Hematopoietic multipotent progenitor cell (in vitro differentiated cells): Measurements from ENCODE around the gene PWP1. TPM values are rescaled to one million over a fixed set of nuclear protein-coding genes. Genes with fewer than 3 reads are reported as not detected.

Experiments
- DNase-seq, 3 donors: peaks; one replicate each; pipeline ENCODE4 v3.0.0-alpha.2; 2011 to 2015; ENCODE audit warnings: low read depth in 2 of 3, low spot score in 2 of 3
- total RNA-seq: library from RNA; depleted of rRNA; stranded (reverse); fragments of >200 nt; gene quantifications from one replicate; pipeline ENCODE4 v1.2.3, GENCODE V29; 2012

Gene PWP1
- total RNA-seq, 1 donor, result 87.8 TPM

GRCh38 chr12:107732365-107732764 lies 46.8 kb downstream of the PWP1 start:
- no peak for DNase-seq

- DNase-seq, result no peak
These were observed 48.5 kb downstream of the PWP1 start for GRCh38 chr12:107734139-107734538.

GRCh38 chr12:107735763-107736162 lies 50.2 kb downstream of the PWP1 start:
- DNase-seq, result no peak

GRCh38 chr12:107736914-107737313 lies 51.3 kb downstream of the PWP1 start:
- peak in 2 of 3 donors; percentile 63 to 79 for DNase-seq

- DNase-seq, result no peak
These were observed 62.9 kb downstream of the PWP1 start for GRCh38 chr12:107748472-107748871.

GRCh38 chr12:107749083-107749482 lies 63.5 kb downstream of the PWP1 start:
- no peak for DNase-seq

- DNase-seq, result no peak
These were observed 73.8 kb downstream of the PWP1 start for GRCh38 chr12:107759410-107759809.

- DNase-seq, result peak in 1 of 3 donors; percentile 39
These were observed 74.7 kb downstream of the PWP1 start for GRCh38 chr12:107760207-107760808.

GRCh38 chr12:107760809-107761501 lies 75.4 kb downstream of the PWP1 start, which contains the start of gene PRDM4:
TSS of gene PRDM4 (minus strand) at chr12:107761137. CDS start at chr12:107760515, 622 bp downstream.
- peak; percentile 85 to 96 (median 95) for DNase-seq

- DNase-seq, result peak in 1 of 3 donors; percentile 30
These were observed 75.9 kb downstream of the PWP1 start for GRCh38 chr12:107761502-107761904.

Other genes with a start within 250 kb of the PWP1 start
- gene PRDM4, start 75.3 kb downstream of the PWP1 start, total RNA-seq, result 28.8 TPM
- not detected for gene ASCL4, start 88.9 kb downstream of the PWP1 start, total RNA-seq